HG02884 (cell line): Measurements from ENCODE around the gene NSUN6.
A peak's percentile ranks its signal among the peaks of the same experiment; 100 is the strongest.

Source experiments
- ATAC-seq: cut with Tn5 transposase; IDR thresholded peaks from one replicate; pipeline ENCODE4 v1.9.1; 2021; ENCODE audit warnings: mild to moderate bottlenecking, moderate library complexity; ENCODE audit not compliant: unreplicated experiment

The NSUN6 gene

GRCh38 chr10:18651324-18652007 lies at the start of gene NSUN6:
NSUN6 (minus strand) TSS chr10:18651587; CDS start chr10:18651203, 384 bp downstream.
- ATAC-seq: peak; percentile 97

GRCh38 chr10:18699849-18700840 lies 48.8 kb upstream of the NSUN6 start:
- ATAC-seq: no peak

- no peak for ATAC-seq
These were observed 39.2 kb upstream of the NSUN6 start for GRCh38 chr10:18690541-18690940.

- no peak for ATAC-seq
These were observed 38.1 kb upstream of the NSUN6 start for GRCh38 chr10:18689498-18689897.

GRCh38 chr10:18687706-18688105 lies 36.3 kb upstream of the NSUN6 start:
- no peak for ATAC-seq

GRCh38 chr10:18687195-18687594 lies 35.8 kb upstream of the NSUN6 start:
- no peak for ATAC-seq

GRCh38 chr10:18685555-18685954 lies 34.2 kb upstream of the NSUN6 start:
- no peak for ATAC-seq

GRCh38 chr10:18684953-18685352 lies 33.6 kb upstream of the NSUN6 start:
- no peak for ATAC-seq

- no peak for ATAC-seq
These were observed 33.0 kb upstream of the NSUN6 start for GRCh38 chr10:18684416-18684815.

- no peak for ATAC-seq
These were observed 32.0 kb upstream of the NSUN6 start for GRCh38 chr10:18683427-18683826.

- ATAC-seq: no peak
These were observed 30.6 kb upstream of the NSUN6 start for GRCh38 chr10:18681971-18682411.

GRCh38 chr10:18681366-18681765 lies 30.0 kb upstream of the NSUN6 start:
- ATAC-seq: no peak

GRCh38 chr10:18680754-18681153 lies 29.4 kb upstream of the NSUN6 start:
- no peak for ATAC-seq

GRCh38 chr10:18675086-18675801 lies 23.9 kb upstream of the NSUN6 start:
- no peak for ATAC-seq

GRCh38 chr10:18668026-18668425 lies 16.6 kb upstream of the NSUN6 start:
- ATAC-seq: no peak

- no peak for ATAC-seq
These were observed 15.4 kb upstream of the NSUN6 start for GRCh38 chr10:18666810-18667209.

GRCh38 chr10:18665815-18666558 lies 14.6 kb upstream of the NSUN6 start:
- no peak for ATAC-seq

GRCh38 chr10:18664841-18665478 lies 13.6 kb upstream of the NSUN6 start:
- no peak for ATAC-seq

- no peak for ATAC-seq
These were observed 9.5 kb upstream of the NSUN6 start for GRCh38 chr10:18660816-18661431.
